ENCODE measurements around the gene PRUNE1.

Gene PRUNE1

DNA sequence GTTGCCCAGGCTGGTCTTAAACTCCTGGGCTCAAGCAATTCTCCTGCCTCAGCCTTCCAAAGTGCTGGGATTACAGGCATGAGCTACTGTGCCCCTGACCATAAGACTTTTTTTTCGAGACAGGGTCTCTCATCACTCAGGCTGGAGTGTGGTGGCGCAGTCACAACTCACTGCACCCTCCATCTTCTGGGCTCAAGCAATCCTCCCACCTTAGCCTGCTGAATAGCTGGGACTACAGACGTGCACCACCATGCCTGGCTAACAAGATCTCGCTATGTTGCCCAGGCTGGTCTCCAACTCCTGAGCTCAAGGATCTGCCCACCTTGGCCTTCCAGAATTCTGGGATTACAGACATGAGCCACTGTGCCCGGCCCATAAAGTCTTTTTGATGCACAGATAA is 41.2 kb downstream of the PRUNE1 start:
- CTCF ChIA-PET = interaction anchor here (0.9 to 3.8 kb wide), 5 partner anchors 9 to 43 kb away, joined by 3 to 24 read pairs (median 3); partner anchors contain the start of genes CDC42SE1, MINDY1 and MLLT11
- TF ChIP-seq, protein P1, sequence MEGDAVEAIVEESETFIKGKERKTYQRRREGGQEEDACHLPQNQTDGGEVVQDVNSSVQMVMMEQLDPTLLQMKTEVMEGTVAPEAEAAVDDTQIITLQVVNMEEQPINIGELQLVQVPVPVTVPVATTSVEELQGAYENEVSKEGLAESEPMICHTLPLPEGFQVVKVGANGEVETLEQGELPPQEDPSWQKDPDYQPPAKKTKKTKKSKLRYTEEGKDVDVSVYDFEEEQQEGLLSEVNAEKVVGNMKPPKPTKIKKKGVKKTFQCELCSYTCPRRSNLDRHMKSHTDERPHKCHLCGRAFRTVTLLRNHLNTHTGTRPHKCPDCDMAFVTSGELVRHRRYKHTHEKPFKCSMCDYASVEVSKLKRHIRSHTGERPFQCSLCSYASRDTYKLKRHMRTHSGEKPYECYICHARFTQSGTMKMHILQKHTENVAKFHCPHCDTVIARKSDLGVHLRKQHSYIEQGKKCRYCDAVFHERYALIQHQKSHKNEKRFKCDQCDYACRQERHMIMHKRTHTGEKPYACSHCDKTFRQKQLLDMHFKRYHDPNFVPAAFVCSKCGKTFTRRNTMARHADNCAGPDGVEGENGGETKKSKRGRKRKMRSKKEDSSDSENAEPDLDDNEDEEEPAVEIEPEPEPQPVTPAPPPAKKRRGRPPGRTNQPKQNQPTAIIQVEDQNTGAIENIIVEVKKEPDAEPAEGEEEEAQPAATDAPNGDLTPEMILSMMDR (IDR thresholded peaks at IDR 0.05; ENCODE audit: insufficient read depth, low read length, missing control alignments) = no peak
- POLR2A ChIA-PET = interaction anchor here (1.8 to 5.5 kb wide), 2 partner anchors 10 to 43 kb away, joined by 4 to 56 read pairs; partner anchors contain the start of genes CDC42SE1, MINDY1 and MLLT11
- H3K4me3 ChIP-seq (ENCODE audit: low read depth, low read length) = no peak overlapping the region
- no peak for DNase-seq (ENCODE audit: low read depth, low spot score)

- H3K4me3 ChIP-seq (ENCODE audit: low read depth, low read length) = no peak overlapping the region
- TF ChIP-seq, protein P1 (IDR thresholded peaks at IDR 0.05; ENCODE audit: insufficient read depth, low read length, missing control alignments) = no peak
- CTCF ChIA-PET = interaction anchor here (0.9 to 3.8 kb wide), 6 partner anchors 9 to 43 kb away, joined by 3 to 24 read pairs (median 4); partner anchors contain the start of genes CDC42SE1, MINDY1 and MLLT11
- no peak for DNase-seq (ENCODE audit: low read depth, low spot score)
- POLR2A ChIA-PET = interaction anchor here (5.5 kb wide), 1 partner anchor 10 kb away, joined by 56 read pairs; the partner anchor contains the start of genes CDC42SE1 and MLLT11
These were observed 41.9 kb downstream of the PRUNE1 start for GRCh38 chr1:151050051-151050688.

- DNase-seq (ENCODE audit: low read depth, low spot score) = no peak
- ChIA-PET CTCF (interaction anchor here (0.7 to 3.3 kb wide), 5 partner anchors 7 to 57 kb away, joined by 3 to 24 read pairs (median 4); partner anchors contain the start of genes CDC42SE1, GABPB2 and MLLT11), POLR2A (interaction anchor here (5.5 kb wide), 1 partner anchor 8 kb away, joined by 56 read pairs; the partner anchor contains the start of genes CDC42SE1 and MLLT11)
- no peak overlapping the region for H3K4me3 ChIP-seq (ENCODE audit: low read depth, low read length)
- TF ChIP-seq, protein P1 (IDR thresholded peaks at IDR 0.05; ENCODE audit: insufficient read depth, low read length, missing control alignments) = no peak
These were observed 43.2 kb downstream of the PRUNE1 start for GRCh38 chr1:151051356-151052009.

DNA sequence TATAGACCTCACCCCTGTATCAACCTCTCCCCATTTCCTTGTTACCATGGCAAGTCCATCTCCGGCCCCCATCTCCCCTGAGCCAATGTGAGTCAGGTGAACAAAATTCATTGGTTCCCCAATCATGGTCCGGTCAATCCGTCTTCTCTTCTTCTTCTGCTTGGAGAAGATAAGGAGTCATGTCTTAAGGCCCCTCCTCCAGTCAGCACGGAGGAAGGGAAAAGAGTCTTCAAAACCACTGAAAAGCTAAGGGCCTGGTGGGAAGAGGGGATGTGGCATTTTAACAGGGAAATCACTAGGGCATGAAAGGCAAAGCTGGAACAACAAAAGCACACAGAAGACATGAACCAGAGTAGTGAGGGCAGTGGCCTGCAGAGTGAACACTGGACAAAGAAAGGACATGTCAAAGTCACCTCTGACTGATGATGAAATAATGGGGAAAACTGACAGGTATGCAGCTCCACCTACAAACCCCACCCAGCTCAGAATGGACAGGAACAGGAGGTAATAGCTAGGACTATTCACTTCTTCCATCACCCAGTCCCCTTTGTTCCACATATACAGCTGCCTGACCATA is 46.8 kb downstream of the PRUNE1 start:
- no peak for DNase-seq (ENCODE audit: low read depth, low spot score)
- no peak overlapping the region for H3K4me3 ChIP-seq (ENCODE audit: low read depth, low read length)
- POLR2A ChIA-PET = no interaction called here
- CTCF ChIA-PET = interaction anchor here (1.0 kb wide), 1 partner anchor 30 kb away, joined by 3 read pairs; no protein-coding TSS in a partner anchor
- TF ChIP-seq, protein P1 (IDR thresholded peaks at IDR 0.05; ENCODE audit: insufficient read depth, low read length, missing control alignments) = no peak

DNA sequence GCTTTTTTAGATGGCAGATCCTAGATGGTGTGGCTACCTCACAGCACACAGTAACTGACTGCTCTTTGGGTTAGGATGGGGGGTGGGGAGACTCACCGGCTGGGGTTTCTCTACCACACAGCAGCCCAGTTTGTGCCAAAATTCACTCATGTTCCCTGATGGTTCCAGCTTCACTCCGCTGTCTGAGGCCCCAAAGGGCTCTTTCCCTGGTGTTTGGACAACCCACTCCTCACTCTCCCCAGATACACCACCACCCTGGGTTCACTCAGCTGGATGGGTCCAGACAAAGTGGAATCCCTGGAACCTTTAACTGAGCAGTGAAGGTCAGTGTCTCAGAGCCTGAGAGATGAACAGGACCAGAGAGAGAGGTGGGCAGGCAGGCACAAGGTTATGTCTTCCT is 47.3 kb downstream of the PRUNE1 start:
- CTCF ChIA-PET = interaction anchor here (1.0 to 1.1 kb wide), 2 partner anchors 12 to 31 kb away, joined by 3 read pairs; no protein-coding TSS in a partner anchor
- no peak overlapping the region for H3K4me3 ChIP-seq (ENCODE audit: low read depth, low read length)
- DNase-seq (ENCODE audit: low read depth, low spot score) = no peak
- POLR2A ChIA-PET = no interaction called here
- TF ChIP-seq, protein P1 (IDR thresholded peaks at IDR 0.05; ENCODE audit: insufficient read depth, low read length, missing control alignments) = no peak
